Measurements from ENCODE around the gene SMC6. TPM values are rescaled to one million over a fixed set of nuclear protein-coding genes. Genes with fewer than 3 reads are reported as not detected.

Gene SMC6
- total RNA-seq, 2 donors from 2014 or later: 8.8 to 36.1 TPM

DNA sequence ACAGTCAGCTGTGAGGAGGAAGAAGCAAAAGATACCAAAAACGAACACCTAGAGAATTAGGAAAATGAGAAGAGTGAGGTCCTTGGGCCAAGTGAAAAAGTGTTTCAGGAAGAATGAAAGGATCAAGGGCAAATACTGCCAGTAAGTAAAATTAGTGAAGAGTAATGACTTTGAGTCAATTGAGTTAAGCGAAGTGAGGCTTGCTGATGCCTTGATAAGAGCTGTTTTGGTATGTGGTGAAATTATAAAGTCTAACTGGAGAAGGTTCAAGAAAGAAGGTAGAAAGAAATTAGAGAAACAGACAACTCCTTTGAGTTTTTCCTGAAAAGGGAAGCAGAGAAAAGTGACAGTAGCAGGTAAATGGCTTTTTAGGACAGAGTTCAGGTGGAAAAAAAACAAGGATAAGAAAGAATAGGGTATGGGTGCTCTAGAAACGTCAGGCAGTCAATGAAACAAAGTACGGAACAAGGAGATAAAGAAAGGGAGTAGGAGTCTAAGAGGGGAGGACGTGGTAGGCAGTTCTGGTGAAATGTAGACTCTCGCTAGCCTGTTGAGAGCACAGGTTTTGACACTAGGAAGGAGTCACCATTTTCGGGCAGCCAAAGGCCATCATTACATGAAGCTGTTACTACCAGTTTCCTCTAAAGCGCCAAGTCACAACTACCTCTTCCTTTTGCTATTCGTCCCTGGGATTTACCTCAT is 42.9 kb downstream of the SMC6 start:
- H3K4me3 ChIP-seq: no peak overlapping the region
- H3K9me3 ChIP-seq: no peaks in the 10 kb centered on the region
- intact Hi-C loops (cut with DNase I): no loop called here
- no peak for DNase-seq (ENCODE audit: low spot score)
- H3K36me3 ChIP-seq: no peaks in the 10 kb centered on the region
- H3K27ac ChIP-seq: no peak overlapping the region
- WGBS: 92% methylated on average over 9 of the region's 9 CpGs
- no peaks in the 10 kb centered on the region for H3K4me1 ChIP-seq (replicated peaks)
- TF ChIP-seq POLR2AphosphoS5 (IDR thresholded peaks at IDR 0.05) (no peak), POLR2A (IDR thresholded peaks at IDR 0.05) (no peak)
- TF ChIP-seq, protein P1, sequence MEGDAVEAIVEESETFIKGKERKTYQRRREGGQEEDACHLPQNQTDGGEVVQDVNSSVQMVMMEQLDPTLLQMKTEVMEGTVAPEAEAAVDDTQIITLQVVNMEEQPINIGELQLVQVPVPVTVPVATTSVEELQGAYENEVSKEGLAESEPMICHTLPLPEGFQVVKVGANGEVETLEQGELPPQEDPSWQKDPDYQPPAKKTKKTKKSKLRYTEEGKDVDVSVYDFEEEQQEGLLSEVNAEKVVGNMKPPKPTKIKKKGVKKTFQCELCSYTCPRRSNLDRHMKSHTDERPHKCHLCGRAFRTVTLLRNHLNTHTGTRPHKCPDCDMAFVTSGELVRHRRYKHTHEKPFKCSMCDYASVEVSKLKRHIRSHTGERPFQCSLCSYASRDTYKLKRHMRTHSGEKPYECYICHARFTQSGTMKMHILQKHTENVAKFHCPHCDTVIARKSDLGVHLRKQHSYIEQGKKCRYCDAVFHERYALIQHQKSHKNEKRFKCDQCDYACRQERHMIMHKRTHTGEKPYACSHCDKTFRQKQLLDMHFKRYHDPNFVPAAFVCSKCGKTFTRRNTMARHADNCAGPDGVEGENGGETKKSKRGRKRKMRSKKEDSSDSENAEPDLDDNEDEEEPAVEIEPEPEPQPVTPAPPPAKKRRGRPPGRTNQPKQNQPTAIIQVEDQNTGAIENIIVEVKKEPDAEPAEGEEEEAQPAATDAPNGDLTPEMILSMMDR (IDR thresholded peaks at IDR 0.05): no peak
- no peaks in the 10 kb centered on the region for H3K27me3 ChIP-seq (replicated peaks; ENCODE audit: insufficient read depth)

DNA sequence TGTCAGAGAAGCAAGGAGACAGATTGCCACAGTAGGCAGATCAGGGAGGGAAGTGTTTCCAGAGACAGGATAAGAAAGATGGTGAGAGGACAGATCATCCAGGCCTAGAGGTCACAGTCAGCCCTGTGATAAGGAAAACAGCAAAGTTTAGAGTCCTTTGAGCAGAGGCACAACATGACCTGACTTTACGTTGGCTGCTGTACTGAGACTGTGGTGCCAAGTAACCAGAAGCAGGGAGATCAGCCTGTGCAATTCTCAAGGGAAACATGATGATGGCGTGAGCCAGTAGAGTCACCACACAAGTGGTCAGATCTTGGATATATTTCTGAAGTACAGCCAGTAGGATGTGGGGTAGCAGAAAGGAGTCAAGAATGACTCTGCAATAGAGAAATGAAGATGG is 43.7 kb downstream of the SMC6 start:
- intact Hi-C loops (cut with DNase I): no loop called here
- no peak for DNase-seq (ENCODE audit: low spot score)
- H3K9me3 ChIP-seq: no peaks in the 10 kb centered on the region
- H3K27ac ChIP-seq: no peak overlapping the region
- no peaks in the 10 kb centered on the region for H3K27me3 ChIP-seq (replicated peaks; ENCODE audit: insufficient read depth)
- no peaks in the 10 kb centered on the region for H3K36me3 ChIP-seq
- H3K4me3 ChIP-seq: no peak overlapping the region
- no peak for TF ChIP-seq POLR2AphosphoS5 (IDR thresholded peaks at IDR 0.05)
- TF ChIP-seq POLR2A (IDR thresholded peaks at IDR 0.05): no peak
- TF ChIP-seq, protein P1 (IDR thresholded peaks at IDR 0.05): no peak
- 80% methylated on average over 2 of the region's 2 CpGs for WGBS
- no peaks in the 10 kb centered on the region for H3K4me1 ChIP-seq (replicated peaks)

DNA sequence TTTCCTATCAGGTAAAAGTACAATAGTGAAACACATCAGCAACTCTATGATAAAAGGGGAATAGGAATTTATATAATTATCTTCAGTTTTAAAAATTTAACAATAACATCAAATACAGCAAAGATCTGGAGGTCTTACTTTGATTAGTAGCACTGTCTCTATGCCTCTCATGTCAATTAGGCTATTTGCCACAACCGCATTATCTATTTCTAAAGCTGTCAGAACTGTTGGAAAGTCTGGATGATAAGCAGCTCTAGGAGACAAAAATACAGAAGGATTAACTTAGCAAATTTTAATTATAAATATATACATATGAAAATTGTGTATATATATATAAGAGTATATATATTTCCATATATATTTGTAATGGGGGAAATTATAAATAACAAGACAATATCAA is 45.1 kb downstream of the SMC6 start:
- WGBS: 98% methylated on average over 1 of the region's 1 CpG

DNA sequence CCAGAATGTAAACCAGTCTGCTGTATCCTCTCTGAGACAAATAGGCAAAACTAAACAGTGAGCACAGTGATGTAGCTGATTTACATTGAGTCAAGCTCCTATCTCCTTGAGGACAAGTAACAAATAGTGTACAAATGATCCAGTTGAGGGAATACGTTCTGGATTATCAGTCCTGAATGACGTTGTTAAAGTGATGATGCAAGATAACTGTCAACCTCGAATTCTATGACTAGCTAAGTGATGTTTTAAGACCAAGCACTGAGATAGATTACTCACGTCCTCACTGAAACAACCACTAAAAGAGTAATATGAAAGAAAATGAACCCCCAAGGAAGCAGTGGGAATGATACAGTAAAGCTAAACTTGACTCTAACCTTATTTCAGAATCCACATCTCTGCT is 46.8 kb downstream of the SMC6 start:
- no peaks in the 10 kb centered on the region for H3K9me3 ChIP-seq
- H3K4me1 ChIP-seq (replicated peaks): no peaks in the 10 kb centered on the region
- DNase-seq (ENCODE audit: low spot score): no peak
- no peaks in the 10 kb centered on the region for H3K27me3 ChIP-seq (replicated peaks; ENCODE audit: insufficient read depth)
- 92% methylated on average over 4 of the region's 4 CpGs for WGBS
- H3K4me3 ChIP-seq: no peak overlapping the region
- TF ChIP-seq POLR2AphosphoS5 (IDR thresholded peaks at IDR 0.05): no peak
- TF ChIP-seq POLR2A (IDR thresholded peaks at IDR 0.05): no peak
- TF ChIP-seq, protein P1 (IDR thresholded peaks at IDR 0.05): no peak
- intact Hi-C loops (cut with DNase I): no loop called here
- H3K27ac ChIP-seq: no peak overlapping the region
- no peaks in the 10 kb centered on the region for H3K36me3 ChIP-seq

More for the DNA sequence above, 45.1 kb downstream of the SMC6 start:
- Histone ChIP-seq H3K9me3 (no peaks in the 10 kb centered on the region), H3K36me3 (no peaks in the 10 kb centered on the region), H3K27ac (no peak overlapping the region), H3K4me3 (no peak overlapping the region), H3K4me1 (replicated peaks) (no peaks in the 10 kb centered on the region), H3K27me3 (replicated peaks; ENCODE audit: insufficient read depth) (no peaks in the 10 kb centered on the region)
- no peak for DNase-seq (ENCODE audit: low spot score)
- intact Hi-C loops (cut with DNase I): no loop called here
- TF ChIP-seq, protein P1 (IDR thresholded peaks at IDR 0.05): no peak
- TF ChIP-seq POLR2A (IDR thresholded peaks at IDR 0.05) (no peak), POLR2AphosphoS5 (IDR thresholded peaks at IDR 0.05) (no peak)

DNA sequence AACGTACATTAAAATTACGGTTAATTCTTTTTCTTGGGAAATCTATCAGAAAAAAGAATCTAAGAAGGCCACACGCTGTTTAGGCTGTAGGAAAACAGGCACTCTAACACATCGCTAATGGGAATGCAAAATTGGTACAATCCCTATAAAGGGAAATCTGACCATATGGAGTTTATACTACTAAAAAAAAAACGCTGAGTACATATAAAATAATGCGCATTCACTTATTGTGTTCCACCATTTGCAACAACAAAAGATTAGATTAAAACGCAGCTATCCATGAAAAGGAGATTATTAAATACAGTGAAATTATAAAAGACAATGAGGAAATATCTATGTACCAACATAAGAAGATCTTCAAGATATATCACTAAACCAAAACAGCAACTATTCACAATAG is 62.8 kb downstream of the SMC6 start:
- no peak for DNase-seq (ENCODE audit: low spot score)
- Histone ChIP-seq H3K27me3 (replicated peaks; ENCODE audit: insufficient read depth) (no peaks in the 10 kb centered on the region), H3K36me3 (no peaks in the 10 kb centered on the region), H3K27ac (no peak overlapping the region), H3K4me3 (no peak overlapping the region), H3K9me3 (no peaks in the 10 kb centered on the region), H3K4me1 (replicated peaks) (no peaks in the 10 kb centered on the region)
- TF ChIP-seq POLR2A (IDR thresholded peaks at IDR 0.05) (no peak), POLR2AphosphoS5 (IDR thresholded peaks at IDR 0.05) (no peak)
- TF ChIP-seq, protein P1 (IDR thresholded peaks at IDR 0.05): no peak
- intact Hi-C loops (cut with DNase I): no loop called here
- WGBS: 97% methylated on average over 7 of the region's 7 CpGs

All from prostate gland (tissue), 2 donors.